ENCODE results near the gene TAGLN.
A peak's percentile ranks its signal among the peaks of the same experiment; 100 is the strongest.
"Not testable (repeated sequence)": the region's sequence is repeated elsewhere in the genome, so short reads cannot be mapped to it uniquely, and the experiment has no call there.

Gene TAGLN

DNA sequence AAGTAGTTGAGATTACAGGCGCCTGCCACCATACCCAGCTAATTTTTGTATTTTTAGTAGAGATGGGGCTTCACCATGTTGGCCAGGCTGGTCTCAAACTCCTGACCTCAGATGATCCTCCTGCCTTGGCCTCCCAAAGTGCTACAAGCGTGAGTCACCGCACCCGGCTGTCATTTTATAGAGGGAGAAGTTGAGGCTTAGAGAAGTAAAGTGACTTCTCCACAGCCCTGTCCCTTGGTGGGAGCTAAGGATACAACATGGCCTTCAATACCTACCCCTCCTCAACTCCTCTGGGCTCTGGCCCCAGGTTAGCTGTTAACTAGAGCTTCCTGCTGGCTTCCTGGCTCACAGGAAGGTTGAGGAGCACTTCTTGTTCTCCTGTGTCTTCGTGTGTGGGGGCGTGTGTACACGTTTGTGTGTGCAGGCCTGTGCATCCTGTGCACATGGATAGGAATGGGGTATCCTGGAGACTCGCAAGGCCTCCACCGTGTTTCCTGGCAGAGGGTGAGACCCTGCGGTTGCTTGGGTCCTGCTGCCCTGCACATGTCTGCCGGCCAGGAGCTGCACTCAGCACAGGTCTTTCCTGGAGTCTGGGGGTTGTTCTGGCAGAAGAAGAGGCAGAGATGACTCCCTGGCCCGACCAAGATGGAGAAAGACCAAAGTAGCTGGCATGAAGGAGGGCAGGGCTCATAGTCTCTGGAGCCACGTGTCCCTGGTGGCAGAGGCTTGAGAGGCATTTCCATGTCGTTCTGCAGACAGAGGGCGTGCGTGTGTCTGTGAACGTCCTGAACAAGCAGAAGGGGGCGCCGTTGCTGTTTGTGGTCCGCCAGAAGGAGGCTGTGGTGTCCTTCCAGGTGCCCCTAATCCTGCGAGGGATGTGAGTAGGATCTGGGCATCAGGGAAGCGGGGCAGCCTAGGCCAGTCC is 18.2 kb upstream of the TAGLN start:
- DNase-seq (ENCODE audit: low read depth in 2 of 2), result peak in 1 of 2 donors; percentile 11

GRCh38 chr11:117181586-117182550 is 17.3 kb upstream of the TAGLN start:
- no peak for DNase-seq (ENCODE audit: low read depth in 2 of 2)

GRCh38 chr11:117182551-117182935 is 16.6 kb upstream of the TAGLN start:
- no peak for DNase-seq (ENCODE audit: low read depth in 2 of 2)

- not testable (repeated sequence) for DNase-seq (ENCODE audit: low read depth in 2 of 2)
Measured at GRCh38 chr11:117183178-117183577, 16.0 kb upstream of the TAGLN start.

DNA sequence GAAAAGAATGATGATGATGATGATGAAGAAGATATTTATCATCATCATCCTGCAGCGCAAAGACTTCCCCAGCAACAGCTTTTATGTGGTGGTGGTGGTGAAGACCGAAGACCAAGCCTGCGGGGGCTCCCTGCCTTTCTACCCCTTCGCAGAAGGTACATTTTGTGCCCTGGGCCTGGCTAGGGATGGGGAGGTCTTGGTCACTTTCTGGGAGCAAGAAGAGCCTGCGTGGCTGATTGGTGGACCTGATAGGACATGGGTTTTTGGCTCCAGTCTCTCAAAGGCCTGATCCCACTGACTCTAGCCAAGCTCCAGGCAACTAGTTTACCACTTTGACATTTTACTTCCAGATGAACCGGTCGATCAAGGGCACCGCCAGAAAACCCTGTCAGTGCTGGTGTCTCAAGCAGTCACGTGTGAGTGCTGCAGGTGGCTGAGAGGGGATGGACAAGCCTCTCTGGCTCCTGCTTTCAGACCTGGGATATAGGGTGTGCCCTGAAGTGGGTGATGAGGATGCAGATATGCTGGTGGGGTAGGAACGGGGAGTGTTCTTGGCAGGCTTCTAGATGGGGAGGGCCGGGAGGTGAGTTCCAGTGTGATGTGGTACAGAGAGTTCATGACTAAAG is 15.3 kb upstream of the TAGLN start:
- DNase-seq (ENCODE audit: low read depth in 2 of 2), result no peak

DNA sequence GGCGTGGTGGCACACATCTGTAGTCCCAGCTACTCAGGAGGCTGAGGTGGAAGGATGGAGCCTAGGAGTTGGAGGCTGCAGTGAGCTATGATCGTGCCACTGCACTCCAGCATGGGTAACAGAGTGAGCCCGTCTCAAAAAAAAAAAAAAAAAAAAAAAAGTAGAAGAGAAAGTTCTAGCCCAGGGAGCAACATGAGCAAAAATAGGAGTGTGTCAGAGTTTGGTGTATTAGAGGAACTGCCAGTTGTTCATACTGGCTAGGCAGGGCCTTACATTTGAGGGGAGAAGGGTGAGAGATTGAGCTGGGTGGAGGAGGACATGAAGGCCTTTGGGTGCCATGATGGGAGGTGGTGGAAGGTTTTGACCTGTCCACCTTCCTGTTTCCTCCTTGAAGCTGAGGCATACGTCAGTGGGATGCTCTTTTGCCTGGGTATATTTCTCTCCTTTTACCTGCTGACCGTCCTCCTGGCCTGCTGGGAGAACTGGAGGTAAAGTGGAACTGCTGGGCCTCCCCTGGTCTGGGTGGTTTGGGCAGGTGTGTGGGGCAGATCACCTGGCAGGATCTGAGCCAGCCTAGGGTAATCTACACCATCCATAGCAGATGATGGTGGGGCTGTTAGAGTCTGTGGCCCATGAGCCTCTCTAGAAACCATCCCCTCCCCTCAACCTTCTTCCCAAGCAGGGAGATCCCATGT is 13.3 kb upstream of the TAGLN start:
- no peak for DNase-seq (ENCODE audit: low read depth in 2 of 2)

GRCh38 chr11:117186431-117186761 is 12.8 kb upstream of the TAGLN start:
- no peak for DNase-seq (ENCODE audit: low read depth in 2 of 2)

DNA sequence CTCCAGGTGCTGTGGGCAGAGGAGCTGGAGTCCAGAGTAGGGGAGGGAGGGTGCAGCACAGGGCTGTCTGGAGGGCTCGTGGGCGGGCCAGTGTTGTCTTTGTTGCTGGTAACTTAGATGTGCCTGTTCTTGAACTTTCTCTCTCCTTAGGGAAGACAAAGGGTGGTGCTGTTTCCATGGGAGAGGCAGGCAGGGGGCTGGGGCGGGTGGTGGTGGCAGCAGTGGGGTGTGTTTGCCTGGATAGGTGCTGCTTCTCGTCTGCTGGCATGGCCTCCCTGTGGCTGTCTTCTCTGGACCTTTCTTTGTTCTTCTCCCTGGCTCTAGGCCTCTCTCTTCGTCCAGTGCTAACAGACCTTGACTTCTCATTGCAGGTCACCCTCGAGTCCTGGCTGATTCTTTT is 12.2 kb upstream of the TAGLN start:
- no peak for DNase-seq (ENCODE audit: low read depth in 2 of 2)

DNA sequence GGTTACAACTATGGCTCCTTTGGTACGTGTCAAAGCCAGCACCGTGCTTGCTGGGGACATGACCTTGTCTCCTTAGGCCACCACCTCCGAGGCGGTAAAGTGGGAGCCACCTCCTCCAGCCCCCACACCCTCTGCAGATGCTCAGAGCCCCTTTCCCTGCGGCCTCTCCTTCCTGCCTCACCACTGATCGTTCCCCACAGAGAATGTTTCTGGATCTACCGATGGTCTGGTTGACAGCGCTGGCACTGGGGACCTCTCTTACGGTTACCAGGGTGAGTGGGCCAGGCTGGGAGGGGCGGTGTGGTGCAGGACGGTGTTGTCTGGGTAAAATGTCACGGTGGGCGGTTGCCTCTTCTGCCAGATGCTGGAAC is 11.8 kb upstream of the TAGLN start:
- no peak for DNase-seq (ENCODE audit: low read depth in 2 of 2)

- no peak for DNase-seq (ENCODE audit: low read depth in 2 of 2)
Measured at GRCh38 chr11:117187799-117188481, 11.2 kb upstream of the TAGLN start.

DNA sequence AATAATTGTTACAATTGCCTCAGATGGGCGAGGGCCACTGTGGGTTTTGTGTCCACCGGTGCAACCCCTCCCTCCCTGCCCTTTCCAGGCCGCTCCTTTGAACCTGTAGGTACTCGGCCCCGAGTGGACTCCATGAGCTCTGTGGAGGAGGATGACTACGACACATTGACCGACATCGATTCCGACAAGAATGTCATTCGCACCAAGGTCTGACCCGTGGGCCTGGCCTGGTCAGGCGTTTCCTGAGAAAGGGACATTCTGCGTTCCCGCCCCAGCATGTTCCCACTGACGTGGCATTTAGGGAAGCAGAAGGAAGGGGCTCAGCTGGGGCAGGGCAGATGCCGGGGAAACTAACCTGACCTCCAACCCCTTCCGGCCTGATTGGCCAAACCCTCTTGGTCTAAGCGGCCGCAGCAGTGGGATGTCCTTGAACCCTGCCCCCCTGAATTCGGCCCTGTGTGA is 10.5 kb upstream of the TAGLN start:
- no peak for DNase-seq (ENCODE audit: low read depth in 2 of 2)

DNA sequence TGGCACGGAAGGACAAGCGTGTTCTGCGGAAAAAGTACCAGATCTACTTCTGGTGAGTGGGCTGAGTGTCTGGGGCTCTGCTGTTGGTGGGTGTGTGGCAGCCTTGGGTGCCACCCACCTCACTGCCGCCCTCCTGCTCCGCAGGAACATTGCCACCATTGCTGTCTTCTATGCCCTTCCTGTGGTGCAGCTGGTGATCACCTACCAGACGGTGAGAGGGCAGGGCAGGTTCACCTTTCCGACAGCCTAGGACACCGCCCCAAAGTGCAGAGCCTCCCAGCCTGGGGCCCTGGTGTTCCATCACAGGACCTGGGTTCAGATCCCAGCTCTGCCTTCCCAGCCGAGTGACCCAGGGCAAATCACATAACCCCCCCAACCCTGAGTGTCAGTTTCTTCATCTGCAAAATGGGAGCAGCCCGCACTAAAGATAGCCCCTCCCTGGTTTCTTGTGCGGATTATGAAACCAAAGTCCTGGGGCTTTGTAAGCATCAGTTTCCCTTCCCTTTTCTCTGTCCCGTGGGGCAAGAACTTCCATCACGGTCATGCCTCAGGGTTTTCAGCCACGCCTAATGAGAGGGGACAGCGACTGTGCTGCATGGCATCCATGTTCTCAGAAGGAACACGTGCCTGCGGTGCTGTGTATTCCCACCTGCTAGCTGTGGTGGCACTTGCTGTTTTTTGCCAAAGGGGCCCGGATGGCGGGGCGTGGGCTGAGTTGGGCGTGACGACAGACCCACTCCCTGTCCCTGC is 9.8 kb upstream of the TAGLN start:
- DNase-seq (ENCODE audit: low read depth in 2 of 2), result no peak

DNA sequence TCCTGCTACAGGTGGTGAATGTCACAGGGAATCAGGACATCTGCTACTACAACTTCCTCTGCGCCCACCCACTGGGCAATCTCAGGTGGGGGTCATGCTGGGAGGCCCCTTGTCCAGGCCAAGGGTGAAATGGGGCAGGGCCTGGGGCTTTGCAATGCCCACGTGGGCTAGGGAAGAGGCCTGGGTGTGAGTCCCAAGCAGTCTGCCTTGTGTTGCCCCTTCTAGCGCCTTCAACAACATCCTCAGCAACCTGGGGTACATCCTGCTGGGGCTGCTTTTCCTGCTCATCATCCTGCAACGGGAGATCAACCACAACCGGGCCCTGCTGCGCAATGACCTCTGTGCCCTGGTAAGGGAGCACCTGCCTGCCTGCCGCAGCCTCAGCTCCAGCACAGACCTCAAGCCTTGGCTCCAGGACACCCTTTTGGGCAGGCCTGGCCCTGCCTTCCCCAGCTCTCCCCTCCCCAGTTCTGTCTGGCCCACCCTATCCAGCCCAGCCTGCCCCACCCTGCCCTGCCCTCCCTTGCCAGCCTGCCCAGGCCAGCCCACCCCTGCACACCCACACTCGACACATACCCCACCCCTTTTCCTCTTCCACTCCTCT is 9.1 kb upstream of the TAGLN start:
- no peak for DNase-seq (ENCODE audit: low read depth in 2 of 2)

DNA sequence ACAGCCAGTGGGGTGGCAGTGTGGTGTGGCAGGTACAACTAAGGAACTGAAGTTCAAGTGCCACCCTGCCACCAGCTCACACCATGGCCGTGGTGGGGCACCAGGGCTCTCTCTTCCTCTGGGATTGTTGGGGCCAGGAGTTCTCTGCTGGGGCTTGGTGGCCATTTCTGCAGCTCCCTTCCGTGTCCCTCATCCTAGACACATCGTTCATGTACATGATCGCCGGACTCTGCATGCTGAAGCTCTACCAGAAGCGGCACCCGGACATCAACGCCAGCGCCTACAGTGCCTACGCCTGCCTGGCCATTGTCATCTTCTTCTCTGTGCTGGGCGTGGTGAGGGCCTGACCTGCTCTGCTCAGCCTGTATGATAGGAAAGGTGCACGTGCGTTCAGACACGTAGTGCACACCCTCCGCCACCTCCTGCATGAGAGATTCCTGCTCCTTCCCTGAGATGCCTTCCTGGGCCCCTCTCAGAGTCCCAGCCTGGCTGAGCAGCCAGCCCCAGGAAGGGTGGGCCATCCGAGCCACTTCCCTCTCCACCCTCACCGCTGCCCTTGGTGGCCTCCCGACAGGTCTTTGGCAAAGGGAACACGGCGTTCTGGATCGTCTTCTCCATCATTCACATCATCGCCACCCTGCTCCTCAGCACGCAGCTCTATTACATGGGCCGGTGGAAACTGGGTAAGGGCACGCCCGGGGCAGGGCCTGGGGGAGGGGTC is 7.3 kb upstream of the TAGLN start:
- DNase-seq (ENCODE audit: low read depth in 2 of 2), result no peak

- no peak for DNase-seq (ENCODE audit: low read depth in 2 of 2)
Measured at GRCh38 chr11:117192401-117192875, 6.7 kb upstream of the TAGLN start.

DNA sequence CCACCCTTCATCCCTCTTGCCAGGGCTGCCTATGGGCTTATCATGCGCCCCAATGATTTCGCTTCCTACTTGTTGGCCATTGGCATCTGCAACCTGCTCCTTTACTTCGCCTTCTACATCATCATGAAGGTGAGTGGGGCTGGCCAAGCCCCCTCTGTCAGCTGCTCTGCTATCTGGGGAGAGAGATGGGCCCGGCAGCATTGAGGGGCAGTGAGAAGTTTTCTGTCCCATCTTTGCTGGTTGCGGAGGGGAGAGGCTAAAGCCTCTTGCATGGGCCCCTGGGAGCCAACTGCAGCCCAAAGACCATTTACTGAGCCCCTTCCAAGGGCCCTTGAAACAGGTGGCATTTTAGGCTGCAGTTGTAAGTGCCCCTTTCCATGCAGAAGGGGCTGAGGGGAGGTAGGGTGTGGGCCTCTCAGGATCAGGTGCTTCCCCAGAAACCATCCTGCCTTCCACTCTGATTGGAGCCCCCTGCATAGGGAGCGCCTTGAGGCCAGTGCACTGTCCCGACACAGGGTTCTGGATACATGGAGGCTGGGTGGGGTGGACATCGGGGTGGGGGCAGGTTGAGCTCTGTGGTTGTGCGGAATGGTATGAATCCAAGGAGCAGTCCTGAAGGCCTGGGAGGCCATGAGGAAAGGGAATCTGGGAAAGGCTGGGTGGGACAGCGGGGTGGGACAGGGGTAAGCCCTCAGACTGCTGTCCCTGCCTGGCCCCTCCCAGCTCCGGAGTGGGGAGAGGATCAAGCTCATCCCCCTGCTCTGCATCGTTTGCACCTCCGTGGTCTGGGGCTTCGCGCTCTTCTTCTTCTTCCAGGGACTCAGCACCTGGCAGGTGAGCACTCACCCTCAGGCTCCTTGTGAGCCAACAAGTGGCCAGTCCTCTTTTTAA is 5.8 kb upstream of the TAGLN start:
- no peak for DNase-seq (ENCODE audit: low read depth in 2 of 2)

- DNase-seq (ENCODE audit: low read depth in 2 of 2), result no peak
Measured at GRCh38 chr11:117194267-117194666, 4.9 kb upstream of the TAGLN start.

- DNase-seq (ENCODE audit: low read depth in 2 of 2), result no peak
Measured at GRCh38 chr11:117195258-117195657, 3.9 kb upstream of the TAGLN start.

Measured in stimulated activated CD4-positive, alpha-beta T cell treated with anti-CD3 and anti-CD28 coated beads, Interleukin-1b, Interleukin-23, amount 100 ng/mL, for 1 hour (primary cell).